NB4 (cell line): ENCODE data around the gene ROBO4.

Experiments
- CTCF ChIP-seq: IDR thresholded peaks from one replicate; pipeline ENCODE4 v1.5.1; 2012; ENCODE audit warnings: low read depth, low read length
- MAX ChIP-seq: IDR thresholded peaks from 2 replicates; pipeline ENCODE4 v1.6.1; 2011; ENCODE audit warnings: low read depth, low read length
- MYC ChIP-seq: IDR thresholded peaks from 2 replicates; pipeline ENCODE4 v1.6.1; 2011; ENCODE audit warnings: low read depth, low read length
- POLR2A ChIP-seq: IDR thresholded peaks from 2 replicates; pipeline ENCODE4 v1.6.1; 2011; ENCODE audit warnings: mild to moderate bottlenecking; ENCODE audit not compliant: insufficient read length; ENCODE audit errors: extremely low read depth

- no peak for TF ChIP-seq CTCF
- no peak for TF ChIP-seq POLR2A
- no peak for TF ChIP-seq MYC
- TF ChIP-seq MAX, result no peak
Measured at GRCh38 chr11:124922831-124923230, 25.2 kb upstream of the ROBO4 start.
